Lower lobe of right lung (tissue), 2 donors: ENCODE results near the gene RBM14. TPM values are rescaled to one million over a fixed set of nuclear protein-coding genes. Genes with fewer than 3 reads are reported as not detected.

Experiments
- ATAC-seq, 2 donors: fragments of 200-7000 bp; cut with Tn5 transposase; one replicate each; pipeline ENCODE4 v1.9.1; 2020 to 2022; ENCODE audit warnings: mild to moderate bottlenecking in 2 of 2, moderate library complexity in 2 of 2
- DNase-seq: peaks from one replicate; pipeline ENCODE4 v3.0.0-alpha.2; 2020
- H3K27ac ChIP-seq: fragments of 200-600 bp; one replicate; pipeline ENCODE4 v1.8.0; 2022
- H3K27me3 ChIP-seq: fragments of 200-600 bp; one replicate; pipeline ENCODE4 v1.8.0; 2022; ENCODE audit warnings: low read depth
- H3K36me3 ChIP-seq: fragments of 200-600 bp; one replicate; pipeline ENCODE4 v1.8.0; 2022; ENCODE audit warnings: mild to moderate bottlenecking
- H3K4me1 ChIP-seq: fragments of 200-600 bp; one replicate; pipeline ENCODE4 v1.8.0; 2022
- H3K4me3 ChIP-seq: fragments of 200-600 bp; one replicate; pipeline ENCODE4 v1.8.0; 2022; ENCODE audit warnings: mild to moderate bottlenecking
- H3K9me3 ChIP-seq: fragments of 200-600 bp; one replicate; pipeline ENCODE4 v1.8.0; 2022
- intact Hi-C: fragments of 100-400 bp; cut with DNase I; formaldehyde crosslinking; loops from one replicate; pipeline ENCODE4 v1.11.0; 2022
- total RNA-seq: library from RNA; stranded (reverse); fragmentation: NEBNext Ultra II Directional; extraction: Animal tissue kit (Norgen Biotek cat#: 25700); gene quantifications from one replicate; pipeline ENCODE4 v1.2.1, GENCODE V29; 2021
- TF ChIP-seq, protein P1 (sequence below): fragments of 200-600 bp; IDR thresholded peaks from one replicate; pipeline ENCODE4 v1.8.0; 2022; ENCODE audit warnings: antibody characterized with exemption, mild to moderate bottlenecking
- donor health status: DM: no; HTN: yes; CAD: no; lungs with severe emphysema.

The RBM14 gene
- total RNA-seq, 1 donor from 2014 or later = 93.4 TPM

DNA sequence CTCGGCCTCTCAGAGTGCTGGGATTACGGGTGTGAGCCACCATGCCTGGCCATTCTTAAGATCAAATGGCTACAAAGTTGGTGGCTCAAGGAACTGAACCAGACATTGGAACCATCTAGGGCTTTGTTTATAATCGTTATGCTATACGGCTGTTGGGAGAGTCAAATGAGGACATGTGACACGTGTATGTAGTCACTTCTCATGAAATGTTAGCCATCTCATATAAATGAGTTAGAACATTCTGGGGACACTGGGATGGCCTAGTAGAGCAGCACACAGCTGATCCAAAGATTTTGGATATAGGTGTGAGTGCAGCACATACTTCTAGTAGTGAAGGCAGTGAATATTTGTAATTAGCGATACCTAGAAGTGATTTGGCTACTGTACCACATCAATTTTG lies 15.5 kb downstream of the RBM14 start:
- Histone ChIP-seq H3K27me3 (no peaks in the 10 kb centered on the region), H3K4me1 (no peaks in the 10 kb centered on the region), H3K36me3 (peaks cover 48% of the 10 kb centered on the region), H3K9me3 (no peaks in the 10 kb centered on the region), H3K27ac (no peak overlapping the region), H3K4me3 (no peak overlapping the region)
- TF ChIP-seq, protein P1, sequence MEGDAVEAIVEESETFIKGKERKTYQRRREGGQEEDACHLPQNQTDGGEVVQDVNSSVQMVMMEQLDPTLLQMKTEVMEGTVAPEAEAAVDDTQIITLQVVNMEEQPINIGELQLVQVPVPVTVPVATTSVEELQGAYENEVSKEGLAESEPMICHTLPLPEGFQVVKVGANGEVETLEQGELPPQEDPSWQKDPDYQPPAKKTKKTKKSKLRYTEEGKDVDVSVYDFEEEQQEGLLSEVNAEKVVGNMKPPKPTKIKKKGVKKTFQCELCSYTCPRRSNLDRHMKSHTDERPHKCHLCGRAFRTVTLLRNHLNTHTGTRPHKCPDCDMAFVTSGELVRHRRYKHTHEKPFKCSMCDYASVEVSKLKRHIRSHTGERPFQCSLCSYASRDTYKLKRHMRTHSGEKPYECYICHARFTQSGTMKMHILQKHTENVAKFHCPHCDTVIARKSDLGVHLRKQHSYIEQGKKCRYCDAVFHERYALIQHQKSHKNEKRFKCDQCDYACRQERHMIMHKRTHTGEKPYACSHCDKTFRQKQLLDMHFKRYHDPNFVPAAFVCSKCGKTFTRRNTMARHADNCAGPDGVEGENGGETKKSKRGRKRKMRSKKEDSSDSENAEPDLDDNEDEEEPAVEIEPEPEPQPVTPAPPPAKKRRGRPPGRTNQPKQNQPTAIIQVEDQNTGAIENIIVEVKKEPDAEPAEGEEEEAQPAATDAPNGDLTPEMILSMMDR = no peak
- intact Hi-C loops = no loop called here
- no peak for ATAC-seq
- DNase-seq = no peak

DNA sequence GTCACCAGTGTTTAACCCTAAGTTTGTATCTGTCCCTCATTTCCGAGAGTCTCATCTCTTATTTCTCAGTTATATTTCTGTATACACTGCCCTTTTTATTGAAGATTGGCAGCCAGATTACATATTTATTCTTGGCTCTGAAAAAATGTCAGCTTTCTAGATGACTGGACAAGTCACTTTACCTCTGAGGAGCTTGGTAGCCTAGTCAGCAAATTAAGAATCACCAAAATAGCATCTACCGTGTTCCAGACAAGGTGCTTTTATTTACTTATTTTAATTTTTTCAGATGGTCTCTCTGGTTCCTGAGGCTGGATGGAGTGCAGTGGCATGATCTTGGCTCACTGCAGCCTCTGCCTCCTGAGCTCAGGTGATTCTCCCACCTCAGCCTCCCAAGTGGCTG lies 16.5 kb downstream of the RBM14 start:
- Histone ChIP-seq H3K36me3 (peaks cover 37% of the 10 kb centered on the region), H3K4me3 (no peak overlapping the region), H3K27me3 (no peaks in the 10 kb centered on the region), H3K4me1 (peaks cover 8% of the 10 kb centered on the region), H3K27ac (no peak overlapping the region), H3K9me3 (no peaks in the 10 kb centered on the region)
- ATAC-seq (no peak), DNase-seq (no peak)
- intact Hi-C loops = no loop called here
- TF ChIP-seq, protein P1 = no peak

DNA sequence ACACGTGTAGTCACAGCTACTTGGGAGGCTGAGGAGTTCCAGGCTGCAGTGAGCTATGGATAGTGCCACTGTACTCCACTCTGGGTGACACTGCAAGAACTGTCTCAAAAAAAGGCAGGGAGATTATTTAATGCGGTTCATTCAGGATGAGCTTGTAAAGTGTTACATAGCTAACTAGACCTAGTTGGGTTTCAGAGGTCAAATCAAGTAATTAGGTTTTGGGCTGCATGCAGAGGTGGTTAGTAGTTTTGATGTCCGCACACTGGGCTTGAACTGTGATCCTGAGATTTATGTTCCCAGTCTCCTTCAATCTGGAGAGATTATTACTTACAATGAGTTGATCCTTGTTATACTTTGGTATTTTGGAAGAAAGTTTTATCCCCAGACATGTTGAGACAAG lies 20.0 kb downstream of the RBM14 start:
- TF ChIP-seq, protein P1 = no peak
- DNase-seq (no peak), ATAC-seq (no peak)
- Histone ChIP-seq H3K27ac (no peak overlapping the region), H3K4me3 (no peak overlapping the region), H3K9me3 (no peaks in the 10 kb centered on the region), H3K27me3 (no peaks in the 10 kb centered on the region), H3K4me1 (peaks cover 32% of the 10 kb centered on the region), H3K36me3 (peaks cover 34% of the 10 kb centered on the region)
- intact Hi-C loops = no loop called here

DNA sequence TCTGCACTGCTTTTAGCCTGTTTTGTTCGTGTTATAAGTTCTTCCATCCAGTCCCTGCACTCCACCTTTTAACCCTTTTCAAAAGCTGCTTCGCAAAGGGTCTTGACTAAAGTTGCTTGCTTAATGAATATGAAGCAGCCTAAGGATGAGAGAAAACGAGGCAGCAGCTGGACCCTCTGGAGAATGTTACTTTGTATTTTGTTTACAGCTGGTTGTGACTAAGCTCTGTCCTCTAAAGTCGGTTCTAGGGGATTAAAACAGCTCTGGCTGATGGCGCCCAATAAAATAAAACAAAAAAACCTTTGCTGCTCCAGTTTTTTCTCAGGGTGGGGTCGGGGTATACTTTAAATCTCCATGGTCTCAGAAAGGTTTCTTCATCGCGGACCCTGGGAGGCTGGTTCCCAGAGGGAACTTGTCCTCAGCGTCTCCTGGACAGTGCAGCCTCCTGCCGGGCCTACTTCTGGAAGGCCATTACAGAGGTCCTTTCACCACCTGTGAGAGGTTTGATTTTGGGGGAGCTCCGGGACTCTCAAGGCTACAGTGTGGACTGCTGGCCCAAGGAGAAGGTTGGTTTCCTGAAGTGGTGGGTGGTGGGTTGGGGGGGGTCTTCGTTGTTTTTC lies 21.2 kb downstream of the RBM14 start:
- peak in 1 of 2 donors; percentile 3 for ATAC-seq
- intact Hi-C loops = no loop called here
- peak overlapping the region; percentile 71 for H3K4me3 ChIP-seq
- DNase-seq = no peak
- no peaks in the 10 kb centered on the region for H3K27me3 ChIP-seq
- H3K4me1 ChIP-seq = peaks cover 44% of the 10 kb centered on the region
- H3K36me3 ChIP-seq = peaks cover 39% of the 10 kb centered on the region
- H3K9me3 ChIP-seq = no peaks in the 10 kb centered on the region
- TF ChIP-seq, protein P1 = no peak
- peak overlapping the region; percentile 55 for H3K27ac ChIP-seq

DNA sequence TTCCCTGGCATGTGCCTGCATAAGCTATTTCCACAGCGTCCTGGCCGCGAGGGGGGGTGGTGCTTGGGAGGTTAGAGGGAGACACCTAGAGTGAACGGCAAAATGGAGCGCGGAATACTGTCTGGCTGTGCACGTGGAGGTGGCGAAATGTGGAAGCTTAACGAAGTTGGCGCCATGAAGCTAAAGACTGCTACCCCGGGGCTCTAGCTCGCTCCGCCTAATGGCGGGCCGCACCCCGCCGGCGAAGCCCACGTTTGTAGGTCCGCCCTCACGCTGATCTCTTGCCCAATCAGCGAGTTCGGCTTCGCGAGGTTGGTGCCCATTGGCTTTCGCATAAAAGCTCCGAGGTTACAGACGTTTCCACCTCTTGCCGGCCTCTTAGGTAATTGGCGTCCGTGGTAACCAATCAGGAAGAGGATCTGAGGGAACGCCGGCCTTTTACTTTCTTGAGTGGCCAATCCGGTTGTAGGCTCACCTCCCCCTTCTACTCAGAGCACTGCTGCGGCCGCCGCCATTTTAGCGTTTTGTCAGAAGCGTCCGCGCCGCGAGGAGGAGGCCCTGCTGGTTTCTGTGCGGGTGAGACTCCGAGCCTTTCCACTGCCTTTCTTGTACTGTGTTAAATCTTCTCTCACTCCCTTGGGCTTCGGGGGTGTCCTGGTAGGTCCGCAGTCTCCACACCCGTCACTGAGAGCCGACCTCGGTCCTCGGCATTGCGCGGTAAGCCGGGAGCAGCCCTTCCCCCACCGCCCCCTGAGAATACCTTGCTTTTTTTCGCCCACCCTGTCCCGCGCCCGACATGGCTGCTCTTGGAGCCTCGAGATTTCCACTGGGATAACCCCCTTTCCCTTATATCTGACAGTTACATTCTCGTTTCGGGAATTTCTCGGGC lies 22.0 kb downstream of the RBM14 start, which contains the start of gene RBM4:
TSS of gene RBM4 (plus strand) at position 527 of the 889 bp plus-strand sequence. CDS start 1,009 bp downstream, outside the sequence.
- no peaks in the 10 kb centered on the region for H3K27me3 ChIP-seq
- TF ChIP-seq, protein P1 = no peak
- H3K4me3 ChIP-seq = peak within 1 kb of the TSS; percentile 71
- H3K36me3 ChIP-seq = peaks cover 40% of the 10 kb centered on the region
- peak; percentile 99 for ATAC-seq
- peak within 1 kb of the TSS; percentile 86 for H3K27ac ChIP-seq
- DNase-seq = peak; percentile 97
- intact Hi-C loops = no loop called here
- H3K4me1 ChIP-seq = peaks cover 52% of the 10 kb centered on the region
- H3K9me3 ChIP-seq = no peaks in the 10 kb centered on the region
